Measurements from ENCODE around the gene CDH24.

Gene CDH24

DNA sequence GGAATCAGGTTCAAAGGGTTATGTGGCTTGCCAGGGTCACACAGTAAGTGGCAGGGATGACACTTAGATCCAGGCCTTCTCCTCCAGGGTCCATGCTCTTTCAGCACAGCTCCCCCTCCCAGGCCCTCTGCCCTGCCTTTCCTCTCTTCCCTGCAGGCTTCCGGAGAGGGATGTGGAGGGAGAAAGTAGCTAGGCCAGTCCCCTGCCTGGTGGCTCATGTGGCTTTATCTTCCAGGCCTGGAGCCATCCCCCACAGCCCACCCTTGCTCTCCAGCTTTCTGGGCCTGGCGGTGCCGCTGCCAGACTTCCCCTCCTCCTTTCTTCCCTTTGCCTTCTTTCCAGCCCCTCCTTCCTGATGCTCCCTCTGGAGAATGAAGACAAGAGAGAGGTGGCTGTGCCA lies 13.6 kb downstream of the CDH24 start:
- TF ChIP-seq, protein P1, sequence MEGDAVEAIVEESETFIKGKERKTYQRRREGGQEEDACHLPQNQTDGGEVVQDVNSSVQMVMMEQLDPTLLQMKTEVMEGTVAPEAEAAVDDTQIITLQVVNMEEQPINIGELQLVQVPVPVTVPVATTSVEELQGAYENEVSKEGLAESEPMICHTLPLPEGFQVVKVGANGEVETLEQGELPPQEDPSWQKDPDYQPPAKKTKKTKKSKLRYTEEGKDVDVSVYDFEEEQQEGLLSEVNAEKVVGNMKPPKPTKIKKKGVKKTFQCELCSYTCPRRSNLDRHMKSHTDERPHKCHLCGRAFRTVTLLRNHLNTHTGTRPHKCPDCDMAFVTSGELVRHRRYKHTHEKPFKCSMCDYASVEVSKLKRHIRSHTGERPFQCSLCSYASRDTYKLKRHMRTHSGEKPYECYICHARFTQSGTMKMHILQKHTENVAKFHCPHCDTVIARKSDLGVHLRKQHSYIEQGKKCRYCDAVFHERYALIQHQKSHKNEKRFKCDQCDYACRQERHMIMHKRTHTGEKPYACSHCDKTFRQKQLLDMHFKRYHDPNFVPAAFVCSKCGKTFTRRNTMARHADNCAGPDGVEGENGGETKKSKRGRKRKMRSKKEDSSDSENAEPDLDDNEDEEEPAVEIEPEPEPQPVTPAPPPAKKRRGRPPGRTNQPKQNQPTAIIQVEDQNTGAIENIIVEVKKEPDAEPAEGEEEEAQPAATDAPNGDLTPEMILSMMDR (IDR thresholded peaks at IDR 0.05; ENCODE audit: insufficient read depth, low read length): no peak
- TF ChIP-seq GABPA (IDR thresholded peaks at IDR 0.05; ENCODE audit: low read depth) (no peak), SPI1 (IDR thresholded peaks at IDR 0.05; ENCODE audit: borderline replicate concordance, low read depth) (no peak), POLR2AphosphoS5 (IDR thresholded peaks at IDR 0.05; ENCODE audit: low read depth) (no peak)
- TF ChIP-seq, protein P2, sequence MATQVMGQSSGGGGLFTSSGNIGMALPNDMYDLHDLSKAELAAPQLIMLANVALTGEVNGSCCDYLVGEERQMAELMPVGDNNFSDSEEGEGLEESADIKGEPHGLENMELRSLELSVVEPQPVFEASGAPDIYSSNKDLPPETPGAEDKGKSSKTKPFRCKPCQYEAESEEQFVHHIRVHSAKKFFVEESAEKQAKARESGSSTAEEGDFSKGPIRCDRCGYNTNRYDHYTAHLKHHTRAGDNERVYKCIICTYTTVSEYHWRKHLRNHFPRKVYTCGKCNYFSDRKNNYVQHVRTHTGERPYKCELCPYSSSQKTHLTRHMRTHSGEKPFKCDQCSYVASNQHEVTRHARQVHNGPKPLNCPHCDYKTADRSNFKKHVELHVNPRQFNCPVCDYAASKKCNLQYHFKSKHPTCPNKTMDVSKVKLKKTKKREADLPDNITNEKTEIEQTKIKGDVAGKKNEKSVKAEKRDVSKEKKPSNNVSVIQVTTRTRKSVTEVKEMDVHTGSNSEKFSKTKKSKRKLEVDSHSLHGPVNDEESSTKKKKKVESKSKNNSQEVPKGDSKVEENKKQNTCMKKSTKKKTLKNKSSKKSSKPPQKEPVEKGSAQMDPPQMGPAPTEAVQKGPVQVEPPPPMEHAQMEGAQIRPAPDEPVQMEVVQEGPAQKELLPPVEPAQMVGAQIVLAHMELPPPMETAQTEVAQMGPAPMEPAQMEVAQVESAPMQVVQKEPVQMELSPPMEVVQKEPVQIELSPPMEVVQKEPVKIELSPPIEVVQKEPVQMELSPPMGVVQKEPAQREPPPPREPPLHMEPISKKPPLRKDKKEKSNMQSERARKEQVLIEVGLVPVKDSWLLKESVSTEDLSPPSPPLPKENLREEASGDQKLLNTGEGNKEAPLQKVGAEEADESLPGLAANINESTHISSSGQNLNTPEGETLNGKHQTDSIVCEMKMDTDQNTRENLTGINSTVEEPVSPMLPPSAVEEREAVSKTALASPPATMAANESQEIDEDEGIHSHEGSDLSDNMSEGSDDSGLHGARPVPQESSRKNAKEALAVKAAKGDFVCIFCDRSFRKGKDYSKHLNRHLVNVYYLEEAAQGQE (IDR thresholded peaks at IDR 0.05; ENCODE audit: insufficient replicate concordance, low read depth): no peak
- no peak for DNase-seq (ENCODE audit: low read depth in 1 of 2, low spot score in 1 of 2)
- Histone ChIP-seq H3K27ac (replicated peaks) (no peak overlapping the region), H3K27me3 (ENCODE audit: insufficient read depth, poor library complexity, severe bottlenecking) (no peaks in the 10 kb centered on the region), H3K4me3 (replicated peaks; ENCODE audit: insufficient read depth, low read length) (no peak overlapping the region)

DNA sequence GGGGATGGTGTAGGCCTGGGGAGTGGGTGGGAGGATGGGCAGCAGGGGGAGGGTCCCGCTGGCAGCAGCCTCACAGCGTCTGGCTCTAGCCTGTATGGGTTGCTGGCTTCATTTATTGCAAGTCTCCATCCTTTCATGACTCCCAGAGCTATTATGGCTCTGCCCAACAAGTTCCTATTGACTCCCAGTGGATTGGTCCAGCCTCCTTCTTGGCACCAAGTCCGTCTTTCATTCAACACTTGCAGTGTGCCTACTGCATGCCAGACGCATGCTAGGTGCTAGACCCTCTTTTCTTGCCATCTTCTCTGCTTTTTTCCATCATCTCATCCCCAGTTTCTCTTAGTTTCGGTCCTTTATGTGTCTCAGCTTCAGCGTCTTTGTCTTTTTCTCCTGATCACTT lies 14.2 kb downstream of the CDH24 start:
- no peak for TF ChIP-seq GABPA (IDR thresholded peaks at IDR 0.05; ENCODE audit: low read depth)
- no peak for TF ChIP-seq SPI1 (IDR thresholded peaks at IDR 0.05; ENCODE audit: borderline replicate concordance, low read depth)
- no peak for TF ChIP-seq POLR2AphosphoS5 (IDR thresholded peaks at IDR 0.05; ENCODE audit: low read depth)
- TF ChIP-seq, protein P1 (IDR thresholded peaks at IDR 0.05; ENCODE audit: insufficient read depth, low read length): no peak
- TF ChIP-seq, protein P2 (IDR thresholded peaks at IDR 0.05; ENCODE audit: insufficient replicate concordance, low read depth): no peak
- H3K27me3 ChIP-seq (ENCODE audit: insufficient read depth, poor library complexity, severe bottlenecking): no peaks in the 10 kb centered on the region
- H3K27ac ChIP-seq (replicated peaks): no peak overlapping the region
- no peak for DNase-seq (ENCODE audit: low read depth in 1 of 2, low spot score in 1 of 2)
- H3K4me3 ChIP-seq (replicated peaks; ENCODE audit: insufficient read depth, low read length): no peak overlapping the region

DNA sequence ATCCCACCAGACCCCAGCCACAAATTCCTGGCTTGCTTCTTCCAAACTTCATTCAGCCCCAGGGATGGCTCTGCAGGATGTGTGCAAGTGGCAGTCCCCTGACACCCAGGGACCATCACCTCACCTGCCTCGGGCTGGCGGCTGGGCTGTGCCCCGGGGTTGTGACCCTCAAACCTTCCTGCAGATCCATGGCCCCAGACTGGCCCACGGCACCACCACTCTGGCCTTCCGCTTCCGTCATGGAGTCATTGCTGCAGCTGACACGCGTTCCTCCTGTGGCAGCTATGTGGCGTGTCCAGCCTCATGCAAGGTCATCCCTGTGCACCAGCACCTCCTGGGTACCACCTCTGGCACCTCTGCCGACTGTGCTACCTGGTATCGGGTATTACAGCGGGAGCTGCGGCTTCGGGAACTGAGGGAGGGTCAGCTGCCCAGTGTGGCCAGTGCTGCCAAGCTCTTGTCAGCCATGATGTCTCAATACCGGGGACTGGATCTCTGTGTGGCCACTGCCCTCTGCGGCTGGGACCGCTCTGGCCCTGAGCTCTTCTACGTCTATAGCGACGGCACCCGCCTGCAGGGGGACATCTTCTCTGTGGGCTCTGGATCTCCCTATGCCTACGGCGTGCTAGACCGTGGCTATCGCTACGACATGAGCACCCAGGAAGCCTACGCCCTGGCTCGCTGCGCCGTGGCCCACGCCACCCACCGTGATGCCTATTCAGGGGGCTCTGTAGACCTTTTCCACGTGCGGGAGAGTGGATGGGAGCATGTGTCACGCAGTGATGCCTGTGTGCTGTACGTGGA lies 15.0 kb downstream of the CDH24 start, which contains the start of gene PSMB11:
Gene PSMB11, plus strand, starts transcription at position 51 of the 804 bp plus-strand sequence. Its CDS starts 14 bp downstream, at position 65.
- H3K27me3 ChIP-seq (ENCODE audit: insufficient read depth, poor library complexity, severe bottlenecking): no peaks in the 10 kb centered on the region
- DNase-seq (ENCODE audit: low read depth in 1 of 2, low spot score in 1 of 2): no peak
- no peak within 1 kb of the TSS for H3K27ac ChIP-seq (replicated peaks)
- H3K4me3 ChIP-seq (replicated peaks; ENCODE audit: insufficient read depth, low read length): no peak within 1 kb of the TSS
- no peak for TF ChIP-seq SPI1 (IDR thresholded peaks at IDR 0.05; ENCODE audit: borderline replicate concordance, low read depth)
- TF ChIP-seq POLR2AphosphoS5 (IDR thresholded peaks at IDR 0.05; ENCODE audit: low read depth): no peak
- TF ChIP-seq, protein P1 (IDR thresholded peaks at IDR 0.05; ENCODE audit: insufficient read depth, low read length): no peak
- TF ChIP-seq GABPA (IDR thresholded peaks at IDR 0.05; ENCODE audit: low read depth): no peak
- TF ChIP-seq, protein P2 (IDR thresholded peaks at IDR 0.05; ENCODE audit: insufficient replicate concordance, low read depth): no peak

Data from HL-60 (cell line).